Measurements from ENCODE around the gene FAM83B.
"Not testable (repeated sequence)": the region's sequence is repeated elsewhere in the genome, so short reads cannot be mapped to it uniquely, and the experiment has no call there.

Gene FAM83B

GRCh38 chr6:54877713-54878317 lies 31.2 kb downstream of the FAM83B start:
- Histone ChIP-seq H3K27me3 (ENCODE audit: control insufficient read depth, insufficient read depth, low read length) (no peaks in the 10 kb centered on the region), H3K4me3 (ENCODE audit: low read length) (no peak overlapping the region), H3K9me3 (ENCODE audit: control insufficient read depth, insufficient read depth, low read length) (no peaks in the 10 kb centered on the region), H3K27ac (ENCODE audit: low read length) (no peak overlapping the region), H3K36me3 (ENCODE audit: control insufficient read depth, insufficient read depth, low read length) (no peaks in the 10 kb centered on the region), H3K4me1 (ENCODE audit: control insufficient read depth, insufficient read depth, low read length) (no peaks in the 10 kb centered on the region)
- no peak for DNase-seq (ENCODE audit: low read depth, low spot score)
- WGBS (ENCODE audit: insufficient coverage, insufficient read length), result no CpG with 5 or more reads among the region's 5 CpGs

GRCh38 chr6:54878718-54879117 lies 32.1 kb downstream of the FAM83B start:
- DNase-seq (ENCODE audit: low read depth, low spot score), result no peak
- no peaks in the 10 kb centered on the region for H3K27me3 ChIP-seq (ENCODE audit: control insufficient read depth, insufficient read depth, low read length)
- H3K27ac ChIP-seq (ENCODE audit: low read length), result no peak overlapping the region
- no peaks in the 10 kb centered on the region for H3K36me3 ChIP-seq (ENCODE audit: control insufficient read depth, insufficient read depth, low read length)
- no peak overlapping the region for H3K4me3 ChIP-seq (ENCODE audit: low read length)
- no peaks in the 10 kb centered on the region for H3K4me1 ChIP-seq (ENCODE audit: control insufficient read depth, insufficient read depth, low read length)
- H3K9me3 ChIP-seq (ENCODE audit: control insufficient read depth, insufficient read depth, low read length), result no peaks in the 10 kb centered on the region
- WGBS (ENCODE audit: insufficient coverage, insufficient read length), result no CpG with 5 or more reads among the region's 2 CpGs

DNA sequence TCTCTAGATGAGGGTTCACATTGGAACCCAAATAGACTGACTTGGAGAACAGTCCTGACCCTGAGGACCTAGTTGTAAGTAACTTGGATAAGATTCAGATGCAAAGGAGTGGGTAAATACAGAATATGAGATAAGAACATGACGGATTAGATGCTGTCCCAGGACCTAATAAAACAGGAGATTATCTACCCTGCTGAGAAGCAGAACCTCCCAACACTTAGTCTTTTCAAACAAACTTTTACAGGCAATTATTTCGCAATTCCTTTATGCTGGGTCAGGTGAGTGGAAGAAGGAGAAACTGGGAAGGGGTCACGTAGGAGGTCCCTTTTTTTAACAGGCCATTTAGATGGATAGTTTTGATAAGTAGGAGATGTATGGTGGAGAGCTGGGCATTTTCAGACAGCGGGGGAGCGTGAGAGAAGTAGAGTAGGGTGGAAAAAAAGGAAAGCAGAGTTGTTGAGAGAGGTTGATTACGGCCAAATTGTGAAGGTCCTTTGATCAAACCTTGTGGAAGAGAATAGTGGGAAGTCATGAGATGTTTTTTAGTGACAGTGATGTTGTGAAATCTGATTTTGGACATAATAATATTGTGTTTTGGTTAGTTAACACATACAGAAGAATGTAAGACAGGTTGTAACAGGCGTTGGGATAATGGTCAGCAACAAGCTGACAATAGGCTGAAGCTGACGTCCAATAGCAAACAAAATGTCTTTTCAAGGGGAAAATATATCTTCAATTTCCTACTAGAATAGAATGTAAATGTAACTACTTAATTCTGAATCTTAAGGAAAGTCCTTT lies 32.8 kb downstream of the FAM83B start:
- Histone ChIP-seq H3K9me3 (ENCODE audit: control insufficient read depth, insufficient read depth, low read length) (no peaks in the 10 kb centered on the region), H3K27me3 (ENCODE audit: control insufficient read depth, insufficient read depth, low read length) (no peaks in the 10 kb centered on the region), H3K4me1 (ENCODE audit: control insufficient read depth, insufficient read depth, low read length) (no peaks in the 10 kb centered on the region), H3K36me3 (ENCODE audit: control insufficient read depth, insufficient read depth, low read length) (no peaks in the 10 kb centered on the region), H3K4me3 (ENCODE audit: low read length) (no peak overlapping the region), H3K27ac (ENCODE audit: low read length) (no peak overlapping the region)
- 100% methylated on average over 2 of the region's 8 CpGs for WGBS (ENCODE audit: insufficient coverage, insufficient read length)
- DNase-seq (ENCODE audit: low read depth, low spot score), result no peak

- WGBS (ENCODE audit: insufficient coverage, insufficient read length), result no CpG with 5 or more reads among the region's 1 CpG
- no peaks in the 10 kb centered on the region for H3K4me1 ChIP-seq (ENCODE audit: control insufficient read depth, insufficient read depth, low read length)
- DNase-seq (ENCODE audit: low read depth, low spot score), result no peak
- no peak overlapping the region for H3K27ac ChIP-seq (ENCODE audit: low read length)
- no peaks in the 10 kb centered on the region for H3K9me3 ChIP-seq (ENCODE audit: control insufficient read depth, insufficient read depth, low read length)
- no peaks in the 10 kb centered on the region for H3K27me3 ChIP-seq (ENCODE audit: control insufficient read depth, insufficient read depth, low read length)
- no peaks in the 10 kb centered on the region for H3K36me3 ChIP-seq (ENCODE audit: control insufficient read depth, insufficient read depth, low read length)
- no peak overlapping the region for H3K4me3 ChIP-seq (ENCODE audit: low read length)
Measured at GRCh38 chr6:54881067-54881730, 34.6 kb downstream of the FAM83B start.

DNA sequence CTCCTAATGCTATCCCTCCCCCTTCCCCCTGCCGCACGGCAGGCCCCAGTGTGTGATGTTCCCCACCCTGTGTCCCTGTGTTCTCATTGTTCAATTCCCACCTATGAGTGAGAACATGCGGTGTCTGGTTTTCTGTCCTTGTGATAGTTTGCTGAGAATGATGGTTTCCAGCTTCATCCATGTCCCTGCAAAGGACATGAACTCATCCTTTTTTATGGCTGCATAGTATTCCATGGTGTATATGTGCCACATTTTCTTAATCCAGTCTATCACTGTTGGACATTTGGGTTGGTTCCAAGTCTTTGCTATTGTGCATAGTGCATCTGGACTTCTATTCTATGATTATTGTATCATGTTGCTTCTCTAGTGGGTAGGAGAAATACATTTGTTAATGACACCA lies 35.3 kb downstream of the FAM83B start:
- not testable (repeated sequence) for H3K27ac ChIP-seq (ENCODE audit: low read length); H3K4me3 ChIP-seq (ENCODE audit: low read length); DNase-seq (ENCODE audit: low read depth, low spot score); H3K36me3 ChIP-seq (ENCODE audit: control insufficient read depth, insufficient read depth, low read length); H3K4me1 ChIP-seq (ENCODE audit: control insufficient read depth, insufficient read depth, low read length); H3K9me3 ChIP-seq (ENCODE audit: control insufficient read depth, insufficient read depth, low read length); H3K27me3 ChIP-seq (ENCODE audit: control insufficient read depth, insufficient read depth, low read length)
- no CpG with 5 or more reads among the region's 3 CpGs for WGBS (ENCODE audit: insufficient coverage, insufficient read length)

- H3K9me3 ChIP-seq (ENCODE audit: control insufficient read depth, insufficient read depth, low read length), result no peaks in the 10 kb centered on the region
- H3K4me3 ChIP-seq (ENCODE audit: low read length), result no peak overlapping the region
- WGBS (ENCODE audit: insufficient coverage, insufficient read length), result 100% methylated on average over 3 of the region's 4 CpGs
- H3K36me3 ChIP-seq (ENCODE audit: control insufficient read depth, insufficient read depth, low read length), result no peaks in the 10 kb centered on the region
- no peaks in the 10 kb centered on the region for H3K4me1 ChIP-seq (ENCODE audit: control insufficient read depth, insufficient read depth, low read length)
- no peaks in the 10 kb centered on the region for H3K27me3 ChIP-seq (ENCODE audit: control insufficient read depth, insufficient read depth, low read length)
- DNase-seq (ENCODE audit: low read depth, low spot score), result no peak
- H3K27ac ChIP-seq (ENCODE audit: low read length), result no peak overlapping the region
Measured at GRCh38 chr6:54886932-54887584, 40.5 kb downstream of the FAM83B start.

- Histone ChIP-seq H3K27ac (ENCODE audit: low read length) (no peak overlapping the region), H3K27me3 (ENCODE audit: control insufficient read depth, insufficient read depth, low read length) (no peaks in the 10 kb centered on the region), H3K9me3 (ENCODE audit: control insufficient read depth, insufficient read depth, low read length) (no peaks in the 10 kb centered on the region), H3K36me3 (ENCODE audit: control insufficient read depth, insufficient read depth, low read length) (no peaks in the 10 kb centered on the region), H3K4me3 (ENCODE audit: low read length) (no peak overlapping the region), H3K4me1 (ENCODE audit: control insufficient read depth, insufficient read depth, low read length) (no peaks in the 10 kb centered on the region)
- no peak for DNase-seq (ENCODE audit: low read depth, low spot score)
- WGBS (ENCODE audit: insufficient coverage, insufficient read length), result no CpG with 5 or more reads among the region's 1 CpG
Measured at GRCh38 chr6:54891536-54891935, 45.0 kb downstream of the FAM83B start.

- no peak for DNase-seq (ENCODE audit: low read depth, low spot score)
- WGBS (ENCODE audit: insufficient coverage, insufficient read length), result no CpG with 5 or more reads among the region's 1 CpG
Measured at GRCh38 chr6:54892831-54893230, 46.3 kb downstream of the FAM83B start.

DNA sequence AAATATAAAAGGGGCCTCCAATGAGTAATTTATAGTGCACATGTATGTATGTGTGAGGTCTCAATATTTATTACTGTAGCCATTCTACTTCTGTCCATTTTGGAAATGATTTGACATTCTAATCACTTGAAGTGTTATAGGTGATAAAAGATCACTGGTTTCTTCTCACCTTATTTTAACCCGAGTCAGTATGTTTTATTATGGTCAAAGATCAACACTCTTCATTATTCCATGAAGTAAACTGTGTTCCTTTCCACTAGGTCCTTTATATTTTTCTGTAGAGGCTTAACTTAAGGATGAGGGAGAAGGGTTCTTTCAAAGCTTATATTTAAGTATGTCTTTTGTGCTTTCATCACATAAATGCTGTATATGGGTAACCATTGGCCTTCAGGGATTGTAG lies 47.2 kb downstream of the FAM83B start:
- no peak for DNase-seq (ENCODE audit: low read depth, low spot score)
- H3K4me3 ChIP-seq (ENCODE audit: low read length), result no peak overlapping the region
- no peak overlapping the region for H3K27ac ChIP-seq (ENCODE audit: low read length)
- H3K27me3 ChIP-seq (ENCODE audit: control insufficient read depth, insufficient read depth, low read length), result no peaks in the 10 kb centered on the region
- no CpG with 5 or more reads among the region's 1 CpG for WGBS (ENCODE audit: insufficient coverage, insufficient read length)
- no peaks in the 10 kb centered on the region for H3K9me3 ChIP-seq (ENCODE audit: control insufficient read depth, insufficient read depth, low read length)
- H3K4me1 ChIP-seq (ENCODE audit: control insufficient read depth, insufficient read depth, low read length), result no peaks in the 10 kb centered on the region
- H3K36me3 ChIP-seq (ENCODE audit: control insufficient read depth, insufficient read depth, low read length), result no peaks in the 10 kb centered on the region

More at GRCh38 chr6:54892831-54893230, 46.3 kb downstream of the FAM83B start:
- Histone ChIP-seq H3K27ac (ENCODE audit: low read length) (no peak overlapping the region), H3K9me3 (ENCODE audit: control insufficient read depth, insufficient read depth, low read length) (no peaks in the 10 kb centered on the region), H3K36me3 (ENCODE audit: control insufficient read depth, insufficient read depth, low read length) (no peaks in the 10 kb centered on the region), H3K4me1 (ENCODE audit: control insufficient read depth, insufficient read depth, low read length) (no peaks in the 10 kb centered on the region), H3K27me3 (ENCODE audit: control insufficient read depth, insufficient read depth, low read length) (no peaks in the 10 kb centered on the region), H3K4me3 (ENCODE audit: low read length) (no peak overlapping the region)

DNA sequence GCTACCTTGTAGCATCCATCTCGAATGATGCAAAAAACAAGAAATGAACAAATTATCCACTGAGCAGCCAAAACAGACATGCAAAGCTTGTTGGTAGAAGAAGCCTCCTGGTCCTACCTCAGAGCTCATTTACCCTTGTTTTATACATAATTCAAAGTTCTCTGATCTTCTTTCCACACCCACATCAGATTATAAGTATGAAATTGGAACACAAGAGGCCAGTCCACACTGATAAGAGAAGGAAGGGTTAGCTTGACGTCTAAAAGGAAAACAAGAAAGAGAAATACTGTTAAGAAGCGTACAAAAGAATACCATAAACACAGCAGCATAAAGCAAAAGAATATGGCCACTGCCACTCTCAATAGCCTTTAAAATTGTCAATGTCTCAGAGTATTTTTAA lies 49.7 kb downstream of the FAM83B start:
- Histone ChIP-seq H3K4me3 (ENCODE audit: low read length) (no peak overlapping the region), H3K9me3 (ENCODE audit: control insufficient read depth, insufficient read depth, low read length) (no peaks in the 10 kb centered on the region), H3K27me3 (ENCODE audit: control insufficient read depth, insufficient read depth, low read length) (no peaks in the 10 kb centered on the region), H3K36me3 (ENCODE audit: control insufficient read depth, insufficient read depth, low read length) (no peaks in the 10 kb centered on the region), H3K27ac (ENCODE audit: low read length) (no peak overlapping the region), H3K4me1 (ENCODE audit: control insufficient read depth, insufficient read depth, low read length) (no peaks in the 10 kb centered on the region)
- no peak for DNase-seq (ENCODE audit: low read depth, low spot score)
- WGBS (ENCODE audit: insufficient coverage, insufficient read length), result no CpG with 5 or more reads among the region's 3 CpGs

Data from iPS DF 6.9 (cell line).